NCI-H2196 (cell line): ENCODE results near the gene YBEY.

Experiments
- DNase-seq: peaks from one replicate; lab custom pipeline; 2025; ENCODE audit not compliant: unreplicated experiment; lab: John Stamatoyannopoulos, UW

Gene YBEY

GRCh38 chr21:46325073-46325912, 39.2 kb downstream of the YBEY start:
- peak; percentile 35 for DNase-seq

GRCh38 chr21:46326110-46326703, 40.1 kb downstream of the YBEY start:
- no peak for DNase-seq

GRCh38 chr21:46327711-46328110, 41.6 kb downstream of the YBEY start:
- no peak for DNase-seq

- DNase-seq: no peak
These were observed 42.0 kb downstream of the YBEY start for GRCh38 chr21:46328151-46328550.

- DNase-seq: no peak
These were observed 43.7 kb downstream of the YBEY start for GRCh38 chr21:46329796-46330195.

GRCh38 chr21:46334351-46335140, 48.4 kb downstream of the YBEY start:
- no peak for DNase-seq

- DNase-seq: no peak
These were observed 50.5 kb downstream of the YBEY start for GRCh38 chr21:46336603-46337002.

- no peak for DNase-seq
These were observed 54.9 kb downstream of the YBEY start for GRCh38 chr21:46340998-46341397.

- no peak for DNase-seq
These were observed 58.2 kb downstream of the YBEY start for GRCh38 chr21:46344219-46344915.

- no peak for DNase-seq
These were observed 59.7 kb downstream of the YBEY start for GRCh38 chr21:46345861-46346260.

GRCh38 chr21:46346296-46347202, 60.4 kb downstream of the YBEY start:
- no peak for DNase-seq

GRCh38 chr21:46347203-46347550, 61.0 kb downstream of the YBEY start:
- DNase-seq: no peak
